B cell (primary cell): ENCODE results near the gene CDC5L.

Experiments used
- EZH2 ChIP-seq: IDR thresholded peaks from 2 replicates; pipeline ENCODE4 v1.6.1; 2012; ENCODE audit warnings: borderline replicate concordance, low read depth, mild to moderate bottlenecking, moderate library complexity, low read length; ENCODE audit not compliant: insufficient read depth, poor library complexity, severe bottlenecking
- TF ChIP-seq, protein P1 (sequence below): fragments of 200-600 bp; IDR thresholded peaks from one replicate; pipeline ENCODE4 v1.8.0; 2022; ENCODE audit warnings: antibody characterized with exemption, mild to moderate bottlenecking

DNA sequence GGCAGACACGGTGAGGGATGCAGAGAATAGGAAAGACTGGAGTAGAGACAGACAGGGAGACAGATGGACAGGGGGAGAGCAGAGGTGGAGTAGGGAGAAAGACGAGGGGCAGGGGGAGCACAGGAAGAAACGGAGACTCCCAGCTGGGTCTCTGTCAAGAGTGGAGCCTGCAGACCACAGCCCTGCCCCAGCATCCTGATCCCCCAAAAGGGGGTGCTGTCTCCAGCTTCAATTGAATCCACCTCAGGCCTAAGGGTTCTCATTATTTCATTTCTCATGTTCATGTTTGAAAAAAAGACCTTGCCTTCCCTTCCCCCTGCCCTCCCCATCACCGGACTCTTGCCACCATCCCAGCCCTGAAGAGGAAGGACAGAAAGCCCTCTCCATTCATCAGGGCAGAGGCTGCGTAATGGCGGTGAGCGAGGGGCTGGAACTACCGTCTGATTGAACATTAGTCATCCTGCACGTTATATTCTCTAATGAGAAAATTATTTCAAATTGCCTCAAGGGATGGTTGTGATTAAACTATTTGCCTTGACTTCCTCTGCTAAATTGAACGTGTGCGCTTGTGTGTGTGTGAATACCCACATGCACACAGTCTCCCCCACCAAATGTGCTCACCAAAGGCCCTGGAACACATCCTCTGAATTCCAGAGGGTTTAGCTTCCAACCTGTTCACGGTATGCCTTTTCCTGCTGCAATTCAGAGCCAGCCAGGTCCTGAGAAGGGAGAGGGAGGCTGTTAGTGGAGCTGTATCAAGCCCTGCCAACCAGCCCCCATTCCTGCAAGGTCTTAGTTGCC is 98.3 kb downstream of the CDC5L start:
- TF ChIP-seq EZH2: no peak
- TF ChIP-seq, protein P1, sequence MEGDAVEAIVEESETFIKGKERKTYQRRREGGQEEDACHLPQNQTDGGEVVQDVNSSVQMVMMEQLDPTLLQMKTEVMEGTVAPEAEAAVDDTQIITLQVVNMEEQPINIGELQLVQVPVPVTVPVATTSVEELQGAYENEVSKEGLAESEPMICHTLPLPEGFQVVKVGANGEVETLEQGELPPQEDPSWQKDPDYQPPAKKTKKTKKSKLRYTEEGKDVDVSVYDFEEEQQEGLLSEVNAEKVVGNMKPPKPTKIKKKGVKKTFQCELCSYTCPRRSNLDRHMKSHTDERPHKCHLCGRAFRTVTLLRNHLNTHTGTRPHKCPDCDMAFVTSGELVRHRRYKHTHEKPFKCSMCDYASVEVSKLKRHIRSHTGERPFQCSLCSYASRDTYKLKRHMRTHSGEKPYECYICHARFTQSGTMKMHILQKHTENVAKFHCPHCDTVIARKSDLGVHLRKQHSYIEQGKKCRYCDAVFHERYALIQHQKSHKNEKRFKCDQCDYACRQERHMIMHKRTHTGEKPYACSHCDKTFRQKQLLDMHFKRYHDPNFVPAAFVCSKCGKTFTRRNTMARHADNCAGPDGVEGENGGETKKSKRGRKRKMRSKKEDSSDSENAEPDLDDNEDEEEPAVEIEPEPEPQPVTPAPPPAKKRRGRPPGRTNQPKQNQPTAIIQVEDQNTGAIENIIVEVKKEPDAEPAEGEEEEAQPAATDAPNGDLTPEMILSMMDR: no peak
